PFSK-1 (cell line): ENCODE measurements around the gene SCAANT1. TPM values are rescaled to one million over a fixed set of nuclear protein-coding genes. Genes with fewer than 3 reads are reported as not detected.
A peak's percentile ranks its signal among the peaks of the same experiment; 100 is the strongest.

Source experiments
- FOXP2 ChIP-seq: optimal IDR thresholded peaks from 2 replicates; pipeline ENCODE3; 2011; ENCODE audit warnings: borderline replicate concordance, control low read depth, inconsistent platforms; ENCODE audit not compliant: insufficient read depth; ENCODE audit errors: extremely low read length, extremely low read depth
- POLR2AphosphoS5 ChIP-seq: IDR thresholded peaks from 2 replicates; pipeline ENCODE4 v1.6.1; 2012; ENCODE audit warnings: low read depth, mild to moderate bottlenecking, control low read depth, low read length, moderate library complexity
- REST ChIP-seq, 2 experiments: IDR thresholded peaks; 2 replicates each; pipeline versions ENCODE4 v1.6.1 to v1.8.0; 2011 to 2012; ENCODE audit warnings: low read depth in 2 of 2, low read length in 2 of 2, control low read depth in 1 of 2, inconsistent platforms in 1 of 2, mild to moderate bottlenecking in 1 of 2, moderate library complexity in 1 of 2; ENCODE audit not compliant: insufficient read depth in 1 of 2
- SIN3A ChIP-seq: IDR thresholded peaks from 2 replicates; pipeline ENCODE4 v1.6.1; 2012; ENCODE audit warnings: mild to moderate bottlenecking, low read length, moderate library complexity, borderline replicate concordance; ENCODE audit not compliant: insufficient read depth
- TAF1 ChIP-seq: IDR thresholded peaks from 2 replicates; pipeline ENCODE4 v1.6.1; 2012; ENCODE audit warnings: low read length, control low read depth, borderline replicate concordance; ENCODE audit not compliant: insufficient read depth
- polyA plus RNA-seq: library from polyadenylated mRNA; unstranded; fragments of >200 nt; gene quantifications from one replicate; pipeline ENCODE4 v1.2.1, GENCODE V29; 2012; ENCODE audit warnings: low read depth, missing spikeins; ENCODE audit not compliant: insufficient read length

The SCAANT1 gene
- polyA plus RNA-seq = not detected

- TF ChIP-seq FOXP2 (peak; percentile 18), TAF1 (no peak), REST (IDR thresholded peaks at IDR 0.05; ENCODE audit: insufficient read depth in 1 of 2, low read depth in 2 of 2, low read length in 2 of 2) (no peak), POLR2AphosphoS5 (no peak; the same call in 1 of the 2 replicates), SIN3A (peak; percentile 56; the same call in 1 of the 2 replicates)
Measured at GRCh38 chr3:63911873-63912767, at the start of gene SCAANT1. Gene SCAANT1 (minus strand): TSS chr3:63912383.

- TF ChIP-seq FOXP2 = no peak
- TF ChIP-seq POLR2AphosphoS5 = no peak
- TF ChIP-seq SIN3A = no peak
Measured at GRCh38 chr3:63961891-63962290, 49.7 kb upstream of the SCAANT1 start.

- TF ChIP-seq SIN3A (no peak), POLR2AphosphoS5 (no peak; the same call in 1 of the 2 replicates), FOXP2 (no peak), TAF1 (no peak), REST (IDR thresholded peaks at IDR 0.05; ENCODE audit: insufficient read depth in 1 of 2, low read depth in 2 of 2, low read length in 2 of 2) (no peak)
Measured at GRCh38 chr3:63960048-63960711, 48.0 kb upstream of the SCAANT1 start.

GRCh38 chr3:63959146-63959545, 47.0 kb upstream of the SCAANT1 start:
- no peak for TF ChIP-seq SIN3A
- no peak for TF ChIP-seq REST (IDR thresholded peaks at IDR 0.05; ENCODE audit: insufficient read depth in 1 of 2, low read depth in 2 of 2, low read length in 2 of 2)
- TF ChIP-seq FOXP2 = no peak
- no peak for TF ChIP-seq POLR2AphosphoS5
- TF ChIP-seq TAF1 = no peak

- TF ChIP-seq SIN3A = no peak
Measured at GRCh38 chr3:63955830-63956545, 43.8 kb upstream of the SCAANT1 start.
